K562 (cell line): Measurements from ENCODE around the gene MICU1.

Experiments
- AFF1 ChIP-seq, 2 experiments: fragments of 450-650 bp; IDR thresholded peaks; 2 replicates each; pipeline ENCODE4 v1.6.1; 2018; ENCODE audit warnings: mild to moderate bottlenecking in 2 of 2, low read depth in 1 of 2; ENCODE audit not compliant: partially characterized antibody in 2 of 2
- BCLAF1 ChIP-seq, 2 experiments: fragments of 450-650 bp in 1 of 2; IDR thresholded peaks; 2 replicates each; pipeline ENCODE4 v1.6.1; 2011 to 2017; ENCODE audit warnings: low read depth in 2 of 2, antibody characterized with exemption in 1 of 2, borderline replicate concordance in 1 of 2, low read length in 1 of 2, mild to moderate bottlenecking in 1 of 2, mixed read lengths in 1 of 2; ENCODE audit not compliant: control insufficient read depth in 1 of 2
- CTCF ChIP-seq, 3 experiments: IDR thresholded peaks in 2 of 3; conservative IDR thresholded peaks in 1 of 3; 2 replicates each; pipeline ENCODE4 v1.5.1; 2011 to 2012; ENCODE audit warnings: low read length in 3 of 3, mild to moderate bottlenecking in 3 of 3, control low read depth in 2 of 3, improper control_type of control experiment in 1 of 3, inconsistent platforms in 1 of 3, low read depth in 1 of 3, mixed read lengths in 1 of 3, moderate library complexity in 1 of 3; ENCODE audit not compliant: insufficient read depth in 2 of 3
- FOXJ3 ChIP-seq: sonication (generic); formaldehyde crosslinking; IDR thresholded peaks from 2 replicates; pipeline ENCODE4 v1.4.0; 2020; ENCODE audit warnings: mild to moderate bottlenecking, missing genetic modification reagents
- NFRKB ChIP-seq: fragments of 450-650 bp; IDR thresholded peaks from 2 replicates; pipeline ENCODE4 v1.6.1; 2016; ENCODE audit warnings: low read depth
- SAP30 ChIP-seq: fragments of 200-600 bp; sonication (generic); IDR thresholded peaks from 2 replicates; pipeline ENCODE4 v1.6.1; 2012; ENCODE audit warnings: borderline replicate concordance, low read depth, mild to moderate bottlenecking, moderate library complexity, low read length, control low read depth, inconsistent platforms; ENCODE audit not compliant: insufficient read depth, poor library complexity, severe bottlenecking
- SREBF2 ChIP-seq: sonication (generic); formaldehyde crosslinking; IDR thresholded peaks from 2 replicates; pipeline ENCODE4 v1.4.0; 2020; ENCODE audit warnings: mild to moderate bottlenecking, missing genetic modification reagents
- UBTF ChIP-seq, 2 experiments: IDR thresholded peaks; 2 replicates each; pipeline ENCODE4 v1.6.1; 2012; ENCODE audit warnings: improper control_type of control experiment in 2 of 2, low read depth in 2 of 2, low read length in 2 of 2, borderline replicate concordance in 1 of 2
- ZNF644 ChIP-seq: fragments of 200-800 bp; sonication (Bioruptor generic); IDR thresholded peaks from 2 replicates; pipeline ENCODE4 v1.6.1; 2016; ENCODE audit warnings: low read depth, missing genetic modification characterization, missing compliant biosample characterization

- TF ChIP-seq CTCF (IDR thresholded peaks at IDR 0.05 in 2 of 3, conservative IDR thresholded peaks at IDR 0.05 in 1 of 3; ENCODE audit: insufficient read depth in 2 of 3, low read depth in 1 of 3, low read length in 3 of 3) (no peak), NFRKB (no peak), AFF1 (IDR thresholded peaks at IDR 0.05; ENCODE audit: low read depth in 1 of 2, partially characterized antibody in 2 of 2) (no peak), UBTF (IDR thresholded peaks at IDR 0.05; ENCODE audit: borderline replicate concordance in 1 of 2, low read depth in 2 of 2, low read length in 2 of 2) (no peak), BCLAF1 (IDR thresholded peaks at IDR 0.05; ENCODE audit: borderline replicate concordance in 1 of 2, control insufficient read depth in 1 of 2, low read depth in 2 of 2, low read length in 1 of 2) (no peak), SREBF2 (CRISPR knock-in tag) (no peak), SAP30 (no peak), FOXJ3 (CRISPR knock-in tag) (no peak), ZNF644 (tag) (no peak)
These were observed 294.1 kb downstream of the MICU1 start for GRCh38 chr10:72331575-72332422.
